Tibial nerve (tissue), 4 donors: ENCODE measurements around the gene TTC12. TPM values are rescaled to one million over a fixed set of nuclear protein-coding genes. Genes with fewer than 3 reads are reported as not detected.
"Not testable (repeated sequence)": the region's sequence is repeated elsewhere in the genome, so short reads cannot be mapped to it uniquely, and the experiment has no call there.

ENCODE experiments used
- DNase-seq, 2 donors: peaks; one replicate each; pipeline ENCODE4 v3.0.0-alpha.2; 2019; ENCODE audit warnings: low spot score in 2 of 2
- H3K27ac ChIP-seq, 4 donors: fragments of 200-600 bp; sonication (generic) in 3 of 4; one replicate each; pipeline ENCODE4 v1.5.1; 2017 to 2019; ENCODE audit warnings: mild to moderate bottlenecking in 1 of 4
- H3K27me3 ChIP-seq, 2 donors: fragments of 200-600 bp; sonication (generic) in 1 of 2; one replicate each; pipeline versions ENCODE4 v1.5.1 to v1.6.0; 2017 to 2019
- H3K36me3 ChIP-seq, 3 donors: fragments of 200-600 bp; sonication (generic); one replicate each; pipeline ENCODE4 v1.5.1; 2018 to 2019
- H3K4me1 ChIP-seq, 4 donors: fragments of 200-600 bp; sonication (generic) in 3 of 4; one replicate each; pipeline ENCODE4 v1.5.1; 2017 to 2019
- H3K4me3 ChIP-seq, 4 donors: fragments of 200-600 bp; sonication (generic) in 3 of 4; one replicate each; pipeline ENCODE4 v1.5.1; 2017 to 2019; ENCODE audit warnings: mild to moderate bottlenecking in 1 of 4, moderate library complexity in 1 of 4
- H3K9me3 ChIP-seq, 4 donors: fragments of 200-600 bp; sonication (generic) in 3 of 4; one replicate each; pipeline ENCODE4 v1.5.1; 2017 to 2019
- EP300 ChIP-seq, 2 donors: sonication (generic); formaldehyde crosslinking; IDR thresholded peaks; one replicate each; pipeline ENCODE4 v1.6.1; 2017; ENCODE audit warnings: antibody characterized with exemption in 2 of 2, mild to moderate bottlenecking in 1 of 2
- POLR2A ChIP-seq, 2 donors: fragments of 450-650 bp; IDR thresholded peaks; one replicate each; pipeline ENCODE4 v1.6.1; 2017; ENCODE audit warnings: antibody characterized with exemption in 2 of 2, mild to moderate bottlenecking in 2 of 2, moderate library complexity in 2 of 2
- WGBS, 2 donors: methylation state at CpG; one replicate each; pipeline ENCODE4 v1.1.5; 2018; 5-methylcytosine and 5-hydroxymethylcytosine counted together
- total RNA-seq, 4 donors: library from RNA; depleted of rRNA; stranded (reverse); fragments of >200 nt; gene quantifications; one replicate each; pipeline ENCODE4 v1.1.0, GENCODE V29; 2016
- TF ChIP-seq, protein P1 (sequence below), 5 experiments: fragments of 200-600 bp in 3 of 5; fragments of 450-650 bp in 2 of 5; sonication (generic) in 3 of 5; IDR thresholded peaks; one replicate each; pipeline ENCODE4 v1.5.1; 2016 to 2019; ENCODE audit warnings: antibody characterized with exemption in 5 of 5, mild to moderate bottlenecking in 3 of 5, moderate library complexity in 2 of 5

TTC12 gene
- total RNA-seq, 4 donors from 2014 or later, result 10.2 to 29.7 (median 23.9) TPM

DNA sequence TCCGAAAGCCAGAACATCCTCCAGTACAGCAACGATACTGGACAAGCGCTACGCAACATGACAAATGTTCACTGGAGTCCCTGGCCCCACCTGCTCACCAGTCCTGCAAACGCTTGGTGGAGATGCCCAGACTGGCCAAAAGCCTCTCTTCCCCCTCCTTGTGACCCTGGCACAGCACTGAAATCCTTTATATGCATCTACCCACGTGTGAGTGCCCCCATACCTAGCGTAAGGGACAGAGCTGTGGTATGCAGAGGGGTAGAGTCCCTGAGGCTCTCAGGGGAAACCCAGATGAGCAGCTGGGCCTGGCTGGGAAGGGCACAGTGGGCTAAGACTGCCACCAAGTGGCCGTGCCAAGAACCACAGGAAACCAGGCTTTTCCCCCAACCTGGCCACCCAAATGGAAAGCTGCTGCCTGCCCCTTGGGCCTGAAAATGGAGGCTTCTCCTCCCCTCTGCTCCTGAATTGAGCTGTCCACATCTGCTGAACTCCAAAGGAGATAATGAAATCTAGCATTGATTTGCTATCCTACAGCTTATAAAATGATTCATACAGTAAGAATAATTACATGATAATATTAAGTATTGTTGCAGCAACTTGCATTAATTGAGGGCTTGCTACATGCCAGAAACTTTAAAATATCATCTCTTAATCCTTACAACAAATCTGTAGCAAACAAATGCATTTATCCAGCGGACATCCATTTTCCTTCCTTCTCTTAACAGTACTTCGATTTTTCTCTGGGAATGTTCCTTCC, 24.8 kb upstream of the TTC12 start:
- WGBS, 2 donors, result 55 to 60% methylated on average over 10 of the region's 10 CpGs
- Histone ChIP-seq H3K9me3 (no peaks in the 10 kb centered on the region), H3K36me3 (no peaks in the 10 kb centered on the region), H3K4me1 (peaks cover 0 to 5% (median 0%) of the 10 kb centered on the region in 4 donors), H3K27ac (no peak overlapping the region), H3K4me3 (no peak overlapping the region), H3K27me3 (no peaks in the 10 kb centered on the region)
- peak; percentile 31 to 43 for DNase-seq
- no peak for TF ChIP-seq EP300 (IDR thresholded peaks at IDR 0.05)
- TF ChIP-seq, protein P1, sequence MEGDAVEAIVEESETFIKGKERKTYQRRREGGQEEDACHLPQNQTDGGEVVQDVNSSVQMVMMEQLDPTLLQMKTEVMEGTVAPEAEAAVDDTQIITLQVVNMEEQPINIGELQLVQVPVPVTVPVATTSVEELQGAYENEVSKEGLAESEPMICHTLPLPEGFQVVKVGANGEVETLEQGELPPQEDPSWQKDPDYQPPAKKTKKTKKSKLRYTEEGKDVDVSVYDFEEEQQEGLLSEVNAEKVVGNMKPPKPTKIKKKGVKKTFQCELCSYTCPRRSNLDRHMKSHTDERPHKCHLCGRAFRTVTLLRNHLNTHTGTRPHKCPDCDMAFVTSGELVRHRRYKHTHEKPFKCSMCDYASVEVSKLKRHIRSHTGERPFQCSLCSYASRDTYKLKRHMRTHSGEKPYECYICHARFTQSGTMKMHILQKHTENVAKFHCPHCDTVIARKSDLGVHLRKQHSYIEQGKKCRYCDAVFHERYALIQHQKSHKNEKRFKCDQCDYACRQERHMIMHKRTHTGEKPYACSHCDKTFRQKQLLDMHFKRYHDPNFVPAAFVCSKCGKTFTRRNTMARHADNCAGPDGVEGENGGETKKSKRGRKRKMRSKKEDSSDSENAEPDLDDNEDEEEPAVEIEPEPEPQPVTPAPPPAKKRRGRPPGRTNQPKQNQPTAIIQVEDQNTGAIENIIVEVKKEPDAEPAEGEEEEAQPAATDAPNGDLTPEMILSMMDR (IDR thresholded peaks at IDR 0.05), result peak; percentile 81 to 91 (median 87)

DNA sequence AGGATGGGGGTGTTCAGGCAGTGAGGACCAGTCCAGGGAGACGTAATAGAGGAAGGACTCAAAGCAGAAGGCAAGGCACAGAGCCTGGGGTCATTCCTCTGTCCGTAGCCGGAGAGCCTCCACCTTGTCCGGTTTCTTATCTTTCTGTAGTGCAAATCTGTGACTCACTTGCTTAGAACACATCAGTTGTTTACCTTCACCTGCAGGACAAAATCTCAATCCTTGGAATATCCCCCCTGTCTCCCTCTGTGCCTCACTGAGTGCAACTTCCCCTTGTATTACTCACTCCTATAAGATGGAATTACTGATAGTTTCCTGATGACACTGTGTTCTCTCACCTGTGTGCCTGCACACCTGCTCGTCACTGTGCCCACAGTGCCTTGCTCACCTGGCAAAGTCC, 20.4 kb upstream of the TTC12 start:
- H3K27me3 ChIP-seq, result peaks cover 0 to 2% of the 10 kb centered on the region in 2 donors
- no peaks in the 10 kb centered on the region for H3K9me3 ChIP-seq
- TF ChIP-seq EP300 (IDR thresholded peaks at IDR 0.05) (no peak), POLR2A (IDR thresholded peaks at IDR 0.05) (no peak)
- TF ChIP-seq, protein P1 (IDR thresholded peaks at IDR 0.05), result no peak
- peaks cover 0 to 5% (median 0%) of the 10 kb centered on the region in 4 donors for H3K4me1 ChIP-seq
- 85 to 87% methylated on average over 5 of the region's 5 CpGs for WGBS, 2 donors
- no peak overlapping the region for H3K4me3 ChIP-seq
- DNase-seq, result no peak
- no peaks in the 10 kb centered on the region for H3K36me3 ChIP-seq
- no peak overlapping the region for H3K27ac ChIP-seq

DNA sequence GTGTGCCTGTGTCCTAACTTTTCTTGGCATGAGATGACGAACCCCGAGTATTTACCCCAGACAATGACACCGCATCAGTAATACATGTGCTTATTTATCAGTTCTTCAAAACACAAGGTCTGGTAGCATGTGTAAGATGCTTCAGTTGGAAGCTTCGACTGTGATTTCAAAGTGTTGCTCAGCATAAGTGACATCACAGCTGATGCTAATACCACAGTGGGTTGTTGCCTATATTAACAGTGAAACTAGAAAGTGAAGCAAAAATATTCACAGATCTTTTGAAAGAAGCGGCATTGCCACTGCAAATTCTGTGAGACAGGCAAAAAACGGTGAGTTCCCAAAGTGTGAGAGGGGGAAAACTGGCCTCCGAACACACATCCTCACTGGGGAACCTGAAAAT, 18.4 kb upstream of the TTC12 start:
- Histone ChIP-seq H3K27me3 (peaks cover 0 to 2% of the 10 kb centered on the region in 2 donors), H3K9me3 (no peaks in the 10 kb centered on the region), H3K4me3 (no peak overlapping the region), H3K27ac (no peak overlapping the region), H3K36me3 (no peaks in the 10 kb centered on the region), H3K4me1 (no peaks in the 10 kb centered on the region)
- DNase-seq, result no peak
- TF ChIP-seq EP300 (IDR thresholded peaks at IDR 0.05) (no peak), POLR2A (IDR thresholded peaks at IDR 0.05) (no peak)
- WGBS, 2 donors, result 77 to 81% methylated on average over 7 of the region's 7 CpGs

DNA sequence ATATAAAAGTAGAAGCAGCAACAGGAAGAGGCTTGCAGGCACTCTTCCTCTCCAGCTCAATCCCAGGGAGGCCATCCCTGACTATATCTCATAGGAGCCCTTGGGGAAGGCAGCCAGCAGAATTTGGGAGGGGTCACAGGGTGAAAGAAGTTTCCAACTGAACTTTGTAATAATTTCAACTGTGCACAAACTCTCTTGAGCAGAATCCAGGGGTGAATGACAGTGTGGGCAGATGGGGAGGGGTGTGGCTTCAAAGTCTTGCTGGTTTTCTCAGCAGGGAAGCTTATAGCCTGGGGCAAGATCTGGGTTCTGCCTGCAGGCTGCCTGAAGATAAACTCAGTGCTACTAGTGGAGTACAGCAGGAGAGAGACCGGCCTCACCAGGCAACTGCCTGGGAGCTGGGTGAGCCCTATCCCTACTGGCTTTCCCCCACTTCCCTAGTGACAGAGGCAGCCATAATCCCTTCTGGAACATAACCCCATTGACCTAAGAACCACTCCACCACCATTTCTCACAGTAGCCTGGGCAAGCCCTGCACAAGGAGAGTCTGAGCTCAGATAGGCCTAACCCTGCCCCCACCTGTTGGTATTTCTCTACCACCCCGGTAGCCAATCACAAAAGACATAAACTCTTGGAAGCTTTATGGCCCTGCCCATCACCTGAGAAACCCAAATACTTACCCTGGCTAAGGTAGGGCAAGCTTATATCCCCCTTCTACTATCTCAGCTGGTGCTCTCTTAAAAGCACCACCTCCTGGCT, 17.8 kb upstream of the TTC12 start:
- no peak for DNase-seq
- 75 to 94% methylated on average over 2 of the region's 2 CpGs for WGBS, 2 donors
- Histone ChIP-seq H3K9me3 (no peaks in the 10 kb centered on the region), H3K4me1 (no peaks in the 10 kb centered on the region), H3K4me3 (no peak overlapping the region), H3K36me3 (no peaks in the 10 kb centered on the region), H3K27me3 (peaks cover 0 to 2% of the 10 kb centered on the region in 2 donors), H3K27ac (no peak overlapping the region)
- no peak for TF ChIP-seq EP300 (IDR thresholded peaks at IDR 0.05)
- TF ChIP-seq, protein P1 (IDR thresholded peaks at IDR 0.05), result no peak
- TF ChIP-seq POLR2A (IDR thresholded peaks at IDR 0.05), result no peak

DNA sequence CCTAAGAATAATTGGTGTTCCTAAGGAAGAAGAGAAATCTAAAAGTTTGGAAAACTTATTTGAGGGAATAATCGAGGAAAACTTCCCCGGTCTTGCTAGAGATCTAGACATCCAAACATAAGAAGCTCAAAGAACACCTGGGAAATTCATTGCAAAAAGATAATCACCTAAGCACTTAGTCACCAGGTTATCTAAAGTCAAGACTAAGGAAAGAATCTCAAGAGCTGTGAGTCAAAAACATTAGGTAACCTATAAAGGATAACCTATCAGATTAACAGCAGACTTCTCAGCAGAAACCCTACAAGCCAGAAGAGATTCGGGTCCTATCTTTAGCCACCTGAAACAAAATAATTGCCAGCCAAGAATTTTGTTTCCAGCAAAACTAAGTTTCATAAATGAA, 15.9 kb upstream of the TTC12 start:
- 94 to 96% methylated on average over 3 of the region's 3 CpGs for WGBS, 2 donors
- H3K4me3 ChIP-seq, DNase-seq, H3K9me3 ChIP-seq, H3K4me1 ChIP-seq, H3K36me3 ChIP-seq, H3K27me3 ChIP-seq, H3K27ac ChIP-seq: not testable (repeated sequence)

DNA sequence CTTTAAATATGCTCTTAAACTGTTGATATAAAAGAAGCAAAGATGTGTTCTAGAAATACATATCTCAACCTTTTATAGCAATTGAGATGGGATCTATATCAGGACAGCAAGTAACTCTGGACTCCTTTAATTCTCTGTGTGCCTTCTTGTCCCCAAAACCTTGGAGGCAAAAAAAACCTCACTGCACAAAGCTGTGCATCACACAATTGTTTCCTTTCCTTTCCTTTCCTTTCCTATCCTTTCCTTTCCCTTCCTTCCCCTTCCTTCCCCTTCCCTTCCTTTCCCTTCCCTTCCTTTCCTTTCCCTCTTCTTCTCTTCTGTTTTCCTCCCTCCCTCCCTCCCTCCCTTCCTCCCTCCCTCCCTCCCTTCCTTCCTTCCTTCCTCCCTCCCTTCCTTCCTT, 9.5 kb upstream of the TTC12 start:
- Histone ChIP-seq H3K36me3 (no peaks in the 10 kb centered on the region), H3K4me1 (peaks cover 0 to 7% (median 0%) of the 10 kb centered on the region in 4 donors), H3K4me3 (no peak overlapping the region), H3K27ac (no peak overlapping the region), H3K9me3 (no peaks in the 10 kb centered on the region), H3K27me3 (no peaks in the 10 kb centered on the region)
- no peak for DNase-seq
- TF ChIP-seq POLR2A (IDR thresholded peaks at IDR 0.05), result no peak
- TF ChIP-seq EP300 (IDR thresholded peaks at IDR 0.05), result no peak
